ENCODE measurements around the gene FKBP4.

Gene FKBP4

GRCh38 chr12:2783936-2784600, 10.7 kb upstream of the FKBP4 start:
- DNase-seq, result peak in 1 of 2 experiments; percentile 41

- DNase-seq, result no peak
Observed at GRCh38 chr12:2785017-2785416, 9.8 kb upstream of the FKBP4 start.

- no peak for DNase-seq
Observed at GRCh38 chr12:2791089-2791488, 3.7 kb upstream of the FKBP4 start.

GRCh38 chr12:2792671-2793500, 1.9 kb upstream of the FKBP4 start:
- DNase-seq, result no peak

GRCh38 chr12:2793561-2793960, 1.2 kb upstream of the FKBP4 start:
- no peak for DNase-seq

- DNase-seq, result peak in 1 of 2 experiments; percentile 32
Observed at GRCh38 chr12:2794191-2794735, 507 bp upstream of the FKBP4 start.

- DNase-seq, result peak; percentile 69 to 78
Observed at GRCh38 chr12:2795291-2796186, 769 bp downstream of the FKBP4 start.

- DNase-seq, result no peak
Observed at GRCh38 chr12:2796187-2796666, 1.5 kb downstream of the FKBP4 start.

- DNase-seq, result no peak
Observed at GRCh38 chr12:2797721-2798418, 3.1 kb downstream of the FKBP4 start.

- DNase-seq, result no peak
Observed at GRCh38 chr12:2800046-2800570, 5.3 kb downstream of the FKBP4 start.

- no peak for DNase-seq
Observed at GRCh38 chr12:2801044-2801783, 6.4 kb downstream of the FKBP4 start.

GRCh38 chr12:2803635-2804392, 9.0 kb downstream of the FKBP4 start:
- no peak for DNase-seq

GRCh38 chr12:2804393-2805142, 9.8 kb downstream of the FKBP4 start:
- DNase-seq, result no peak

- no peak for DNase-seq
Observed at GRCh38 chr12:2805143-2805520, 10.4 kb downstream of the FKBP4 start.

- no peak for DNase-seq
Observed at GRCh38 chr12:2806700-2807099, 11.9 kb downstream of the FKBP4 start.

- no peak for DNase-seq
Observed at GRCh38 chr12:2811801-2812200, 17.0 kb downstream of the FKBP4 start.

- DNase-seq, result peak; percentile 92 to 97
Observed at GRCh38 chr12:2812290-2813213, 17.8 kb downstream of the FKBP4 start, which contains the start of gene ITFG2. Gene ITFG2, plus strand, starts transcription at chr12:2812668. Its CDS starts 93 bp downstream, at chr12:2812761.
